COLO668 (cell line): ENCODE data around the gene LSM3.
"Not testable (repeated sequence)": the region's sequence is repeated elsewhere in the genome, so short reads cannot be mapped to it uniquely, and the experiment has no call there.

ENCODE experiments used
- DNase-seq: peaks from one replicate; lab custom pipeline; 2025; ENCODE audit not compliant: unreplicated experiment; lab: John Stamatoyannopoulos, UW

LSM3 gene

DNA sequence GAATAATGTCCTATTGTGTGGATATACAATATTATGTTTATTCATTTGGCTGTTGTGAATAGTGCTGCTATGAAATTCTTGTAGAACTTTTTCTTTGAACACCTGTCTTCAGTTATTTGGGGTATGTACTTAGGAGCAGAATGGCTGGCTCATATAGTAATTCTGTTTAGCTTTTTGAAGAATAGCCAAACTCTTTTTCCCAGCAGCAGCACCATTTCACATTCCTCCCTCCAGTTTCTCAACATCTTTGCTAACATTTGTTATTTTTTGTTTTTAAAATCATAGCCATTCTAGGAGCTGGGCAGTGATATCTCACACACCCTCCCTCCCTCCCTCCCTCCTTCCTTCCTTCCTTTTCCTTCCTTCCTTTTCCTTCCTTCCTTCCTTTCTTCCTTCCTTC lies 39.7 kb downstream of the LSM3 start:
- no peak for DNase-seq

DNA sequence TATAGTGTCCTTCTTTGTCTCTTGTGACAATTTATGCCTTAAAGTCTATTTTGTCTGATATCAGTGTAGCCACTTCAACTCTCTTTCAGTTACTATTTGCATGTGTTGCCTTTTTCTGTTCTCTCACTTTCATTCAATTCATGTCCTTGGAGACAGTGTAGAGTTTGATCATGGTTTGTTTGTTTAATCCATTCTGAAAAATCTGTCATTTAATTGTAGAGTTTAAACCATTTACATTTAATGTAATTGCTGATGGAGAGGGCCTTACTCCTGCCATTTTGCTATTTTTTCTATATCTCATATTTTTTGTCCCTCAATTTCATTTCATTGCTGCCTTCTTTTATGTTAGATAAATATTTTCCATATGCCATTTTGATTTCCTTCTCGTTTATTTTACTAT lies 42.3 kb downstream of the LSM3 start:
- no peak for DNase-seq

DNA sequence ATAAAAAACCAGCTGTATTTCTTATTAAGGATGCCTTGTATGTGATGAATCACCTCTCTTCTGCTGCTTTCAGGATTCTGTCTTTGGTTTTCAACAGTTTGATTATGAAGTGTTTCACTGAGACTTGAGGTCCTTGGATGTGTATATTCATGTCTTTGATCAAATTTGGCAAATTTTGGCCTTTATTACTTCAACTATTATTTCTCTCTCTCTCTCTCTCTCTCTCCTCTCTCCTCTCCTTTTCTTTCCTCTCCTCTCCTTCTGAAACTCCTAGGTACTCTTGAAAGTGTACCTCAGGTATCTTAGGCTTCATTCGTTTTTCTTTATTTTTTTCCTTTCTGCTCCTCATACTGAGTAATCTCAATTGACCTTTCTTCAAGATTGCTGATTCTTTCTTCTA lies 43.3 kb downstream of the LSM3 start:
- DNase-seq = no peak

DNA sequence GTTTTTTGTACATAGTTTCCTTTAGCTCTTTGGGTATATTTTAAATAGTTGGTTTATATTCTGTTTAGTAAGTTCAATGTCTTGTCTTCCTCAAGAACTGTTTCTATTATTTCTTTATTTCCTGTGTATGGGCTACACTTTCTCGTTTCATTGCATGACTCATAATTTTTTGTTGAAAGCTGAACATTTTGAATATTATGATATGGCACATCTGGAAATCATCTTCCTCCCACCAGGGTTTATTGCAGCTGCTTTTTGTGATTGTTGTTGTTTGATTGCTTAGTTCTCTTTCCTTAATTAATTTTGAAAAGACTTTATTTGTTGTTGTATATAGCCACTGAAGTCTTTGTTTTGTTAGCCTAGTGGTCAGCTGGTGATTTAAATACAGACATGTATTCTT lies 43.8 kb downstream of the LSM3 start:
- no peak for DNase-seq

DNA sequence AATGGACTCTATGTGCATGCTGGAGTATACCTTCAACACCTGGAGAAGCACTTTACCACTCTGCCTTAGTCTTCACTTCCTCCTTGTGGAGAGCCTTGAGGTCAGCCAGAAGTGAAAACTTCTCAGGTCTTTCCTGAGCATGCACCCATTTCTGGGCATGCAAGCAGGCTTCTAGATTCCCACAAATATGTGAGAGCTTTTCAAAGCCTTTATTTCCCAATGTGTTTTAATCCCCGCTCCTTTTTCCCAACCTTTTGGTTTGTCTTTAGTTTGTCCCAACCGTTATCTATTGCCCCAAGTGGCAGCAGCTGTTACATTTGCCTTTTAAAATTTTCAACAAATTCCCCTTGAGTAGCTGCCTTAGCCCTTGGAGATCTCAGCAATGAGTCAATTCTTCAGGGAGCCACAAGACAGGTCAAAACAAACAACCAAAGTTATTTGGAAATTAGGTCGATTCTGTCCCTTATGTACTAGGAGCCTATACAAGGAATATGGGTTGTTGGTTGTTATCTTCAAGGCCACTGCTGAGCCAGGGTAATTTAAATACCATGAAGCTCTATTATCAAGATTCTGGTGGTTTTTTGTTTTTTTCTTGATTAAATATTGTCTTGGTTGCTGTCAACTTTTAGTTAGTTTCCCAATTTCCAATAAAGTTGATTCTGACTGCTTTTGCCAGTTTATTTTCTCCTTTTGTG lies 44.4 kb downstream of the LSM3 start:
- DNase-seq = no peak

DNA sequence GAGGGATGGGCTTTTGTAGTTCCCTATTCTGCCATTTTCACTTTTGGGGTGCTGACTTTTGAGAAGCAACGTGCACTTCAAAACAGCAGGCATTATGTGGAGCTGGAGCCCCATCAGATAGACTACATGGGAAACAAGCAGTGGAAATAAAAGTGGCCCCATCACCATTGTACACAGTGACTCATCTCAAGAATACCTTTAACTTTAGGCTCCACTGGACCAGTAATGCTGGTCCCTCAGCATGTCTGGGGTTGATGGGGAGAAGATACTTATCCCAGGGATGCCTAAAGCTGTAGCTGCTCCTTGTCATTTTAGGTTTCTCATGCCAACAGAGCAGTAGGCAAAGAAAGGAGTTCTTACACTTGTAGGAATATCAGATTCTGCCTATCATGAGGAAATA lies 45.0 kb downstream of the LSM3 start:
- DNase-seq = no peak

DNA sequence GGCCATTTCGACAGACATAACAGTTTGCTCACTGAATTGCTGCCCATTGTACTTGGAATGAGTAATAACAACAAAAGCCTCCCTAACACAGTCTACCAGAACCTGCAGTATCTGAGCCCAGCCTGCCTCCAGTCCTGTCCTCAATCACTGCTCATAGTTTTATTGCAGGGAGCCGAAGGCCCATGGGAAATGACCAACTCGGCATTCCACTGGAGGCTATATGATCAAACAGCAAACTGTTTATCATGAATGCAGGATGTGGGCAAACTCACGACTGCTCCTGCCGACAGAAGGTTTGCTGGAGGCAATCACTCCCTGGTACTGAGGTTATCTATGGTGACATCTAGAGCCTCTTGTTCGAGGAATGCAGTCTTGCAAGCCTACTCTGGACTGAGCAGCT lies 46.3 kb downstream of the LSM3 start:
- DNase-seq = no peak

DNA sequence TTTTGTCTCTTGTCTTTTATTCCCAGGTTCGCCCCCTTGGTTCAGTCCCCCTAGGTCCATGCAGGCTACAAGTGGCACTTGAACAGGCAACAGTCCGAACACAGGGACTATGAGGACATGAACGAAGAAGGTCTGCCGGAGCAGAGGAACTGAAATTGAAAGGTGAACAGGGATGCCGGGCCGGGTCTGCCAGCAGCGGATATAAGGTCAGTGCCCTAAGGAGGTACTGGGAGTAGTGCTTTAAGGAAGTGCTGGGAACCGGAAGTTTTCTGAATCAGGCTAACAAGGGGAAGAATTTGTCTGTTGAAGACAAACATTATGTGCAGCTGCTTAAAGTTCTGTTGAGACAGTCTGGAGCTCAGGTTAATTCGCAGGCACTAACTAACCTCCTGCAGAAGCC lies 46.8 kb downstream of the LSM3 start:
- DNase-seq = no peak

DNA sequence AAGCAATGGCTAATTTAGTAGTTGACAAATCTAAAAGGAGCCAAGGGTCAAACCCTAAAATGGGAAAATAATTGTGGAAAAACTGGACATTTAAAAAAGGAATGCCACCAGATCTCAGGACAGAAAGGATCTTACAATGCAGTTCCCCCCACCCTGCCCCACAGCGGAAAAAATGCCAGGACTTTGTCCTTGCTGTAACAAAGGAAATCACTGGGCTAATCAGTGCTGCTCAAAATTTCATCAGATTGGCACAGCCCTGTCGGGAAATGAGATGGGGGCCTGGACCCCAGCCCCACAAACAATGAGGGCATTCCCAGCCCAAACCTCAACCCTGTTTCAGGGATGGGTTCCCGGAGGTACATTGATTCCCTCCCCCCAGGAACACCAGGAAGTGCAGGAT lies 47.7 kb downstream of the LSM3 start:
- DNase-seq = not testable (repeated sequence)

DNA sequence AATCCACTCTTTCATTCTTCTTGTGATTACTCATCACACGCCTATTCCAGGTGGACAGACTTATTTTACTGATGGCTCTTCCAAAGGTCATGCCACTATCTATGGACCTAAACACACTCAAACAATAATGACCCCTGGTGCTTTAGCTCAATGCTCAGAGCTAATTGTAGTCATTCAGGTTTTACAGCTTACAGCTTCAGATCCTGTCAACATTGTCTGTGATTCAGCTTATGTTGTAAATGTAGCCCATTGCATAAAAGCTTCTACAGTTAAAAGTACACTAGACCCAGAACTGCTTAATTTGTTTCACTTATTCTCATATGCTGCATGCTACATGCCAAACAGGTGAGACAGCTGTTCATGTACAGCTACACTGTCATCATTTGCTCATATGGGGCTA lies 49.2 kb downstream of the LSM3 start:
- DNase-seq = no peak

DNA sequence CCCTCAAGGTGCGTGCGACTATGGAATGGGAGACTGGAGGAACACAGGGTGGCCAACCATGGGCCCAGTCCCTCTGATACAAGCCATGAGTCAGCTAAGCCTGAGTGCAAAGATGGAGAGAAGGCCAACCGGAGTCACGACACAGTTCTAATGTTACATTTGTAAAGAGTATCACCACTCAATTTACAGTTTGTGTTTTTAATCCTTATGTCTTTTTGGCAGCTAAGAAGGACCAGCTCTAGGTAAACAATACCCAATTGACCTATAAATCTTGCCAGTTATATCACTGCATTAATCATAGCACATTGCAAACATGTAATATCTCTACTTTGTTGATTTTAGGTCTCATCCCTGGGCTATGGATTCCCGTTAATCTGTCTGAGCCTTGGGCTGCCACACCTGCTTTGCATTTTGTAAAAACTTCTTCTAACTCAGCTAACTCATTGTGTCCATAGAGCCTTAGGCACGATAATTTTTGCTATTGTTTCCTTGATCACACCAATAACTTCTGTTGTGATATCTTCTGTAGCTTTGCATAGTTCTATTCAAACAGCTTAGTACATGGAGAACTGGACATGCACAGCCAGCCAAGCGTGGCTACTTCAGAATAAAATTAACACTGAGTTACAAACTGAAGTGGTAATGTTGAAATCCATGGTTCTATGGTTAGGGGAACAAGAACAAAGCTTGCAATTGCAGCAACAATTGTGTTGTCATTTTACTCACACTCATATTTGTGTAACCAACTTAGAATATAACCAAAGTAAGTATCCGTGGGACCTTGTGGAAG lies 50.3 kb downstream of the LSM3 start:
- DNase-seq = peak; percentile 59

DNA sequence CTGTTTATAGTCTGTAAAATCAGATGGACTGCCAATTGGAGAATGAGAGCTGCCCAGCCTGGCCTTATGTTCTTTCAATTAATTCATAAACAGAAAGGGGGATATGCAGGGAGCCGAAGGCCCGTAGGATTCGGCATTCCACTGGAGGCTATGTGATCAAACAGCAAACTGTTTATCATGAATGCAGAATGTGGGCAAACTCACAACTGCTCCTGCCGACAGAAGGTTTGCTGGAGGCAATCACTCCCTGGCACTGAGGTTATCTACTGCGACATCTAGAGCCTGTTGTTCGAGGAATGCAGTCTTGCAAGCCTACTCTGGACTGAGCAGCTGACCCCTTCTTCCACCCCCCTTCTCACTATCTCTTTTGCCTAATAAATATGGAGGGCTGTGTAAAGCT lies 51.1 kb downstream of the LSM3 start:
- not testable (repeated sequence) for DNase-seq

DNA sequence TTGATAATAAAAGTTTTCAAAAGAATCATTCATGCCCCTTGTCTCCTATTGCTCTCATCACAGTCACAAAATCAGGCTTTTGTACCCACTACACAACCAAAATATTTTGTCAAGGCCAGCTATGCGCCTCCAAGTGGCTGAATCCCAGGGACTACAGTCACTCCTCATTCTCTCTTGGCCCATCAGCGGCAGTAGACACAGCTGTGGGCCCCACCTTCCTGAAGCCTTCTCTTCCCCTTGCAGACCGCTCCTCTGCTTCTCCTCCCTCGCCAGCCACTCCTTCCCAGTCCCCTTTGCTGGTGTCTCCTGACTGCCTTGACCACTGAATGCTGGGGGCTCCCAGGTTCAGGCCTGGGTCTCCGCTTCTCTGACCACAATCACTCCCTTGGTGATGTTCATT lies 52.1 kb downstream of the LSM3 start:
- DNase-seq = no peak

DNA sequence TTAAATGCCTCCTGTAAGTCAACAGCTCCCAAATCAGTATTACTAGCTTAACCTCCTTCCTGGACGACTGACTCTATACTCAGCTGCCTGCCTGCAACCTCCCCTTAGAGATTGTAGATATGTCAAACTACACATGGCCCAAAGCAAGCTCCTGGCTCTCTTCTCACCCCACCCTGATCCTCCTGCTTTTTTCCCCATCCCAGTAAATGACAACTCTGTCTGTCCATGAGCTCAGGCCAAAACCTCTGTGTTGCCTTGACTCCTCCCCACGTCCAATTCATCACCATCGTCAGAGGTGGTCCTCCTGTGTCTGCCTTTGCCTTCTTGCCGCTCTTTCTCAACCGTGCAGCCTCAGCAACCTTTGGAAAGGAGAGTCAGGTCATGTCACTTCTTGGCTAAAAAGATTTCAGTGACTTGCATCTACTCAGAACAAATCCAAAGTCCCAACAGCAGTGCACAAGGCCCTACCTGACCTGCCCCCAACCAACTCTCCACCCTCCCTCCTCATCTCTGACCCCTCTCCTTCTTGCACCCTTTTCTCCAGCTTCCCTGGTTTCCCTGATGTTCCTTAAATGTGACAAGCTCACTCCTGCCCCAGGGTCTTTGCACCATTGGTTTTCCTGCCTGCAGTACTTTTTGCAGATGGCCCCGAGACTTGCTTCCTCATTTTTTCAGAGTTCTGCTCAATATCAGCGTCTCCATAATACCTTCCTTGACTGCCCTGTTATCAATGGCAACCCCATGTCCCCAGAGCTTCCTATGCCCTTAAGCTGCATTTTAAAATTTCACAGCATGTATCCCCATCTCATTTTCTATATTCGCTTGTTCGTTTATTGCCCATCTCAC lies 52.8 kb downstream of the LSM3 start:
- DNase-seq = no peak

DNA sequence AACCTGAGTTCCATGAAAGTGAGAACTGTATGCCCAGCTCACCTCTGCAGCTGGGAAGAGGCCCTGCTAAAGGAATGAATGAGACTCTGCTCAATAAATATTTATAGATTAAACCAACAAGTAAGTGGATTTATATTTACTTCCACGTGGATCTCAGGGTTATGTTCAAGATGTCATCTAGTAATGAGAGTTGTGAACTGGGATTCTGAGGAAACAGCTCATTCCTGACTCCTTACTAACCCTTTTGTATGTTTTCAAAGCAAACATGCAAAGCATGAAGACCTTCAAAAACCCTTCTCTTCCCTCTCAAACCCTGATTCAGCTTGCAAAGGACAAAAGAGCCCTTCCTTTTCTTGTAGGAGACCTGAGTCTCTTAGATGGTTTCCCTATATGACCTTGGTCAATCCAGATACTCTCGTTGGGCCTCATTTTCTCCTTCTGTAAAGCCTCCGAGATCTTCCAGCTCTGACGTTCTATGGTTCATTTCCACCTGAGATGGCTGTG lies 53.4 kb downstream of the LSM3 start:
- DNase-seq = no peak

DNA sequence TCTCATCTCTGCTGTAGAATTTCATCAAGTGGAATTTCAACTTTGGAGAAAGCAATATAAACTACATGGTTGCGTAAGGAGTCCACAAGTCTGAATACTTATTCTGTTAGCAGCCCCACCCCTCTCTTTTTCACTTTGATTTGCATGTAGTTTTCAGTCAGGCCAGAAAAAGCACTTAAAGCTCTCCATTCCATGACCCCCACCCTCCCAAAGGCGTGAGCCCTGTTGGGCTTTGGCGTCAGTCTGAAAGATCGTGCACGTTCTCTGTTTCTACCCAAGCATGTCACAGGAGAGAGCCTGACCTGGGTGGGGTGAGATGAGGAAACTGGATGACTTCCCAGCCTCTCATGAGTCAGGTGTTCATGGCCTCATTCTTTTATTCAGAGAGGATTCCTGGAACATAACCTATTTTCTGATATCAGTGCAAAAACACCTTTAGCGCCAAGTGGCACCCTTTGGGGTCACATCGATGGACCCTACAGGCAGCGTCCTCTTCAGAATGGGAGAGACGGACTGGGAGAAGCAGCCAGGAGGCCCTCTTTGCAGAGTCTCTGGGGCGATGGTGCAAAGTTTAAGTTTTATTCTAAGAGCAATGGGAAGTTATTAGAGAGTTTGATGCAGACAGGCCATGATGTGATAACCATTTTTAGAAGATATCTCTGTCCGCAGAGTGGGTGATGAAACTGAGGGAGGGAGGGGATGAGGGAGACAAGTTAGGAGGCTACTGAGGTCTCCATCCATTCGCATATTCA lies 55.8 kb downstream of the LSM3 start:
- DNase-seq = no peak

DNA sequence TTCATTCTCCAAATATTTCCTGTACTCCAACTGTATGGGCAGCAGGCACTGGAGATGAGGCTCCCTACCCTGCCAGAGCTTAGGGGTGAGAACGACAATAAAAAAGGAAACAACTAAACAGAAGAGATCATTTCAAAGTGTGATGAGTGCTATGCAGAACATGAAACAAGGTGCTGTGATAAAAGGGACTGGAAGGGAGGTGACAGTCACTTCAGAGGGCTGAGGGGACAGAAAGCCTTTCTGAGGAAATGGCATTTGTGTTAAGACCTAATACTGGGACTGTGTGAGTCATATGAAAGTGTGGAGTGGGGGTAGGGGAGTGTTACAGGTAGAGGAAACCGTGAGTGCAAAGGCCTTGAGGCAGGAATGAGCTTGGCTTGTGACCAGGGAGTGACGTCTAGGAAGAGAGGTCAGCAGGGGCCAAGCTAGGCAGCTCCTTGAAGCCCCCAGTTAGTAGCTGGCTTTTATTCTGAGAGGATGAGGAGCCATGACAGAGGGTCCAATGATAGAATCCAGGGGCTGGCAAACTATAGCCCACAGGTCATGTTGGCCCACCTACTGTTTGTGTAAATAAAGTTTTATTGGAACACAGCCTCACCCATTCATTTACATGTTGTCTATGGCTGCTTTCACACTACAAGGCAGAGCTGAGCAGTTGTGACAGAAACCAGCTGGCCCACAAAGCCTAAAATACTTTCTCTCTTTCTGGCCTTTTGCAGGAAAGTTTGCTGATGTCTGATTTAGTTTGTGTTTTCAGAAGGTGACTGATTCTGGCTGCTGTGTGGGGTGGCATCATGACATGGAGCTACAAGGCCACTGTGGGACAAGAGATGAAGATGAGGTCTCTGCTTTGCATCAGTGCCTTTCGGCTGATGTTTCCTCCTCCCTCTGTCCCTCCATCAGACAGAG lies 56.6 kb downstream of the LSM3 start:
- no peak for DNase-seq

DNA sequence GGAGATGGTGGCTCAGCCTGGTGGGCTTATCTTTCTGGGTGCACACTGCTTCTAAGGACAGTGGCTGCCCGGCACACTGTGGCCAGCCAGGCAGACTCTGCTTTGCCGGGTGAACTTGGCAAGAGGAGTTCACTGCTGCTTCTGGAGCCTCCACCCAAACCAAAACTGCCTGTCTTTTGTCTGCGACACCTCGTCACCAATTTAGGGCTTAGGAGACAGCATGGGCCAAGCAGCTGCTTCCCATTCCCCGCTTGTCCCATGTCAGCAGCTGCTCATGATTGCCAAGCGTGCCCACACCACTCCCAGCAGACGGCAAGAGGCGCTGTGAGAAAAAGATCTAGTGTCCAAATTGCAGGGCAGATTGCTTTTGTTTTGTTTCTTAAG lies 57.3 kb downstream of the LSM3 start:
- DNase-seq = no peak

DNA sequence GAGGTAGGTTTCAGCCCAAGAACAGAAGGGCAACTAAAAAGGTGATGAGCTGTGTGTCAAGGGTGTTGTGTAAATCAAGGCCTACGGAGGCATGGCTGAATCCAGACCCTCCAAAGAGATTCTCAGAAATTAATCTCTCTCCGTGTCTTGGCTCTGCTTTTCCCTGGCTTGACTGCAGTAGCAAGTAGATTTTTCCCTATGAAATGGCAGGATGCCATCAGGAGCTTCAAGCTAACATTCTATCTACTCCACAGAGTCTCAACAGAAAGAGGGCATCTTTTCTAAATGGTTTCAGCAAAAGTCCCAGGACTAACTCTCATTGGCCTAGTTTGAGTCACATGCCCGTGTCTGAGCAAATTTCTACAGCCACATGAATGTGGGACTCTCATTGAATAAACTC lies 58.3 kb downstream of the LSM3 start:
- no peak for DNase-seq

DNA sequence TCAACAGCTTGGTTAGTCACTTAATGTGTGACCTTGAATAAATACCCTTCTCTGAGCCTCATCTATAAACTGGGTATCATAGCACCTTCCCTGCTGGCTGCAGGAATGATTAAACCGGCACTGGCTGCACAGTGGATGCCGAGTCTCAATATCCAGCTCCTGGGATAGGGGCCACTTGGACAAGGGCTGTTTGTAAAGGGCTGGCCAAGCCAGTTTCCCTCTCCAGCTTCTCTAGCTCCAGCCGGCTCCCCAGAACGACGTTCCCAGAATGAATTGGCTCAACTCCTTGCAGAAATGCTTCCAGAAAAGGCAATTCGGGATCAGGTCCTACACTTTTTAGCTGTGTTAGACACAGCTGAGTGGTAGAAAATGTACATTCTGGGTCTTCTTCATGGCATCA lies 58.8 kb downstream of the LSM3 start:
- DNase-seq = no peak
